HCT116 (cell line): ENCODE measurements around the gene TTLL11.

ENCODE experiments used
- EZH2 ChIP-seq: fragments of 200-600 bp; sonication (generic); IDR thresholded peaks from 2 replicates; pipeline ENCODE4 v1.6.1; 2017; ENCODE audit warnings: antibody characterized with exemption, mixed run types
- POLR2A ChIP-seq: IDR thresholded peaks from 2 replicates; pipeline ENCODE4 v1.7.0; 2011; ENCODE audit warnings: borderline replicate concordance; ENCODE audit not compliant: insufficient read depth, insufficient read length; ENCODE audit errors: extremely low read depth
- POLR2AphosphoS5 ChIP-seq: IDR thresholded peaks from 2 replicates; pipeline ENCODE4 v1.6.1; 2011; ENCODE audit warnings: mild to moderate bottlenecking, low read depth, low read length, moderate library complexity
- RAD21 ChIP-seq: IDR thresholded peaks from 2 replicates; pipeline ENCODE4 v1.6.1; 2012; ENCODE audit warnings: low read depth, mild to moderate bottlenecking
- TF ChIP-seq, protein P1 (sequence below), 3 experiments: fragments of 200-600 bp in 1 of 3; sonication (generic) in 1 of 3; IDR thresholded peaks in 2 of 3; conservative IDR thresholded peaks in 1 of 3; 2 replicates each; pipeline ENCODE4 v1.5.1; 2012 to 2017; ENCODE audit warnings: low read depth in 2 of 3, low read length in 2 of 3, antibody characterized with exemption in 1 of 3, borderline replicate concordance in 1 of 3, control low read depth in 1 of 3, mild to moderate bottlenecking in 1 of 3, mixed read lengths in 1 of 3, mixed run types in 1 of 3, moderate library complexity in 1 of 3; ENCODE audit not compliant: insufficient read depth in 1 of 3

DNA sequence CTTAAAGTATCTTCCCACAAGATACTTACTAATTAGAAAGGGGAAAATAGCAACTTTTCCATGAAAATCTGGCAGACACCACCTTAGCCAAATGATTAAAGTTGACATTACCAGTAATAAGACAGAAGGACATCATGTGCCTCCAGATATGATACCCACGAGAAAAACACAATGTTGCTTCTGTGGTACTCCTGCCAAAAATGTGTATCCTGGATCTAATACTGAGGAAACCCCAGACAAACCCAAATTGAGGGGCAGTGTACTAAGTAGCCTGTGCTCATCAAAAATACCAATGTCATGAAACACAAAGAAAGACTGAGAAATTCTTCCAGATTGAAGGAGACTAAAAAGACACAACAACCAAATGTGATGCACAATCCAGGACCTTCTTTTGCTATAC, 85.3 kb downstream of the TTLL11 start:
- TF ChIP-seq POLR2AphosphoS5 (no peak), EZH2 (no peak), POLR2A (no peak), RAD21 (no peak)
- TF ChIP-seq, protein P1, sequence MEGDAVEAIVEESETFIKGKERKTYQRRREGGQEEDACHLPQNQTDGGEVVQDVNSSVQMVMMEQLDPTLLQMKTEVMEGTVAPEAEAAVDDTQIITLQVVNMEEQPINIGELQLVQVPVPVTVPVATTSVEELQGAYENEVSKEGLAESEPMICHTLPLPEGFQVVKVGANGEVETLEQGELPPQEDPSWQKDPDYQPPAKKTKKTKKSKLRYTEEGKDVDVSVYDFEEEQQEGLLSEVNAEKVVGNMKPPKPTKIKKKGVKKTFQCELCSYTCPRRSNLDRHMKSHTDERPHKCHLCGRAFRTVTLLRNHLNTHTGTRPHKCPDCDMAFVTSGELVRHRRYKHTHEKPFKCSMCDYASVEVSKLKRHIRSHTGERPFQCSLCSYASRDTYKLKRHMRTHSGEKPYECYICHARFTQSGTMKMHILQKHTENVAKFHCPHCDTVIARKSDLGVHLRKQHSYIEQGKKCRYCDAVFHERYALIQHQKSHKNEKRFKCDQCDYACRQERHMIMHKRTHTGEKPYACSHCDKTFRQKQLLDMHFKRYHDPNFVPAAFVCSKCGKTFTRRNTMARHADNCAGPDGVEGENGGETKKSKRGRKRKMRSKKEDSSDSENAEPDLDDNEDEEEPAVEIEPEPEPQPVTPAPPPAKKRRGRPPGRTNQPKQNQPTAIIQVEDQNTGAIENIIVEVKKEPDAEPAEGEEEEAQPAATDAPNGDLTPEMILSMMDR (IDR thresholded peaks at IDR 0.05 in 2 of 3, conservative IDR thresholded peaks at IDR 0.05 in 1 of 3; ENCODE audit: borderline replicate concordance in 1 of 3, insufficient read depth in 1 of 3, low read depth in 2 of 3, low read length in 2 of 3), result no peak
